GM12873 (cell line): Measurements from ENCODE around the gene OGT.

Experiments
- CTCF ChIP-seq: IDR thresholded peaks from 2 replicates; pipeline ENCODE4 v1.5.1; 2012; ENCODE audit warnings: low read depth, mild to moderate bottlenecking, moderate library complexity, low read length, control low read depth; ENCODE audit not compliant: insufficient read depth; ENCODE audit errors: missing control alignments

OGT gene

GRCh38 chrX:71606536-71607216, 73.8 kb downstream of the OGT start:
- no peak for TF ChIP-seq CTCF

GRCh38 chrX:71607488-71607887, 74.6 kb downstream of the OGT start:
- no peak for TF ChIP-seq CTCF

- TF ChIP-seq CTCF = peak; percentile 17
These were observed 76.3 kb downstream of the OGT start for GRCh38 chrX:71609095-71609750.

- TF ChIP-seq CTCF = no peak
These were observed 79.4 kb downstream of the OGT start for GRCh38 chrX:71612256-71612655.

GRCh38 chrX:71615056-71615455, 82.2 kb downstream of the OGT start:
- TF ChIP-seq CTCF = no peak

- TF ChIP-seq CTCF = no peak
These were observed 83.0 kb downstream of the OGT start for GRCh38 chrX:71615954-71616353.

- TF ChIP-seq CTCF = no peak
These were observed 84.0 kb downstream of the OGT start for GRCh38 chrX:71616672-71617529.
